Hair follicle dermal papilla cell (primary cell): ENCODE measurements around the gene ACSM4. TPM values are rescaled to one million over a fixed set of nuclear protein-coding genes. Genes with fewer than 3 reads are reported as not detected.

Experiments
- total RNA-seq: library from RNA; depleted of rRNA; stranded (reverse); fragments of >200 nt; gene quantifications from 2 replicates; pipeline ENCODE4 v1.2.3, GENCODE V29; 2012

The ACSM4 gene
- not detected in 2 replicates for total RNA-seq

GRCh38 chr12:7303772-7304171 is at the start of gene ACSM4:
ACSM4 (plus strand) TSS chr12:7304072; CDS start chr12:7304332, 260 bp downstream.

Other genes with a start within 250 kb of the ACSM4 start
- 222 and 306 TPM in 2 replicates for gene C1S, start 243.4 kb upstream of the ACSM4 start, total RNA-seq
- 363 and 481 TPM in 2 replicates for gene C1R, start 211.6 kb upstream of the ACSM4 start, total RNA-seq
- gene C1RL, start 194.9 kb upstream of the ACSM4 start, total RNA-seq: 77.5 and 91.4 TPM in 2 replicates
- not detected in 2 replicates for gene RBP5, start 175.2 kb upstream of the ACSM4 start, total RNA-seq
- 7.7 and 13.3 TPM in 2 replicates for gene CLSTN3, start 173.7 kb upstream of the ACSM4 start, total RNA-seq
- gene PEX5, start 114.4 kb upstream of the ACSM4 start, total RNA-seq: 39.6 and 40.4 TPM in 2 replicates
- gene CD163L1, start 140.1 kb downstream of the ACSM4 start, total RNA-seq: 1.5 and 2.1 TPM in 2 replicates
- 0.24 and 0.49 TPM in 2 replicates for gene CD163, start 199.7 kb downstream of the ACSM4 start, total RNA-seq